Transverse colon (tissue), 4 donors: Measurements from ENCODE around the gene ZNF688. TPM values are rescaled to one million over a fixed set of nuclear protein-coding genes. Genes with fewer than 3 reads are reported as not detected.
"Not testable (repeated sequence)": the region's sequence is repeated elsewhere in the genome, so short reads cannot be mapped to it uniquely, and the experiment has no call there.

Experiments used
- DNase-seq: peaks from one replicate; pipeline ENCODE4 v3.0.0-alpha.2; 2019
- H3K27ac ChIP-seq, 4 donors: fragments of 200-600 bp; sonication (generic); 2 replicates each; pipeline ENCODE4 v1.5.1; 2016 to 2018; ENCODE audit warnings: inconsistent platforms in 4 of 4
- H3K27me3 ChIP-seq: fragments of 200-600 bp; sonication (generic); 2 replicates; pipeline ENCODE4 v1.5.1; 2017; ENCODE audit warnings: inconsistent platforms
- H3K36me3 ChIP-seq, 4 donors: fragments of 200-600 bp; sonication (generic); 2 replicates each; pipeline ENCODE4 v1.5.1; 2017 to 2019; ENCODE audit warnings: inconsistent platforms in 4 of 4
- H3K4me1 ChIP-seq, 4 donors: fragments of 200-600 bp; sonication (generic); 2 replicates each; pipeline ENCODE4 v1.5.1; 2017 to 2020; ENCODE audit warnings: inconsistent platforms in 4 of 4
- H3K4me3 ChIP-seq, 4 donors: fragments of 200-600 bp; sonication (generic); 1 replicate in 1 of 4; 2 replicates in 3 of 4; pipeline versions ENCODE4 v1.5.1 to v1.6.1; 2017 to 2019; ENCODE audit warnings: inconsistent platforms in 4 of 4
- H3K9me3 ChIP-seq, 2 donors: fragments of 200-600 bp; sonication (generic); 2 replicates each; pipeline ENCODE4 v1.5.1; 2017 to 2019; ENCODE audit warnings: inconsistent platforms in 2 of 2
- CTCF ChIP-seq, 5 experiments: fragments of 200-600 bp in 3 of 5; fragments of 450-650 bp in 2 of 5; sonication (generic) in 3 of 5; IDR thresholded peaks; 1 replicate in 2 of 5; 2 replicates in 3 of 5; pipeline ENCODE4 v1.5.1; 2016 to 2017; ENCODE audit warnings: antibody characterized with exemption in 5 of 5, inconsistent platforms in 3 of 5, mild to moderate bottlenecking in 2 of 5, moderate library complexity in 1 of 5
- EP300 ChIP-seq: sonication (generic); formaldehyde crosslinking; IDR thresholded peaks from one replicate; pipeline ENCODE4 v1.6.1; 2017; ENCODE audit warnings: antibody characterized with exemption, low read depth
- POLR2A ChIP-seq: fragments of 450-650 bp; IDR thresholded peaks from one replicate; pipeline ENCODE4 v1.6.1; 2016; ENCODE audit warnings: antibody characterized with exemption, mild to moderate bottlenecking, moderate library complexity
- POLR2AphosphoS5 ChIP-seq, 3 donors: sonication (generic); formaldehyde crosslinking; IDR thresholded peaks; one replicate each; pipeline ENCODE4 v1.6.1; 2016; ENCODE audit warnings: antibody characterized with exemption in 3 of 3
- WGBS, 2 donors: methylation state at CpG; one replicate each; pipeline ENCODE4 v1.1.5; 2018; ENCODE audit warnings: low coverage in 1 of 2; 5-methylcytosine and 5-hydroxymethylcytosine counted together
- in situ Hi-C, 4 donors: fragments of 200-750 bp; cut with MboI; loops; one replicate each; pipeline versions ENCODE4 v1.15.0 to v1.15.1; 2017; ENCODE audit warnings: low sequenced_read_pairs in 3 of 4, low pct_ligation_motif_present in 1 of 4, low pct_unique_long_range_greater_than_20kb in 1 of 4
- intact Hi-C: fragments of 100-400 bp; cut with DNase I; formaldehyde crosslinking; loops from one replicate; pipeline ENCODE4 v1.15.1; 2023; ENCODE audit warnings: low total_unique reads
- total RNA-seq, 4 donors: library from RNA; depleted of rRNA; stranded (reverse); fragments of >200 nt; gene quantifications; one replicate each; pipeline ENCODE4 v1.1.0, GENCODE V29; 2016

Gene ZNF688
- total RNA-seq, 4 donors from 2014 or later: 22.9 to 64.3 (median 43.5) TPM

GRCh38 chr16:30523768-30524574 is 47.5 kb downstream of the ZNF688 start:
- H3K9me3 ChIP-seq: no peaks in the 10 kb centered on the region
- TF ChIP-seq POLR2AphosphoS5 (IDR thresholded peaks at IDR 0.05) (no peak), CTCF (IDR thresholded peaks at IDR 0.05) (no peak), POLR2A (no peak), EP300 (no peak)
- no peak overlapping the region for H3K4me3 ChIP-seq
- no peak overlapping the region for H3K27ac ChIP-seq
- intact Hi-C loops: loop anchor here (10.0 kb wide), 1 partner anchor 79 kb away; the partner anchor contains the start of gene SEPHS2
- no peaks in the 10 kb centered on the region for H3K36me3 ChIP-seq
- 80% methylated on average over 10 to 26 of the region's 26 CpGs for WGBS, 2 donors
- H3K4me1 ChIP-seq: peaks cover 14 to 39% (median 20%) of the 10 kb centered on the region in 4 donors
- in situ Hi-C loops: loop anchor here in 2 of 4 donors (10.0 kb wide), 2 partner anchors 79 to 89 kb away; partner anchors contain the start of genes DCTPP1 (in 1 of the 2) and SEPHS2 (in 1 of the 2)
- no peaks in the 10 kb centered on the region for H3K27me3 ChIP-seq
- DNase-seq: no peak

- WGBS, 2 donors: 53 to 79% methylated on average over 4 to 12 of the region's 12 CpGs
- H3K27ac ChIP-seq: peak overlapping the region; percentile 7 to 23 (median 18)
- intact Hi-C loops (loop anchor here (10.0 kb wide), 1 partner anchor 78 kb away; the partner anchor contains the start of gene SEPHS2), in situ Hi-C loops (loop anchor here in 2 of 4 donors (10.0 kb wide), 2 partner anchors 78 to 88 kb away; partner anchors contain the start of genes DCTPP1 (in 1 of the 2) and SEPHS2 (in 1 of the 2))
- H3K4me1 ChIP-seq: peaks cover 8 to 33% (median 13%) of the 10 kb centered on the region in 4 donors
- H3K27me3 ChIP-seq, H3K4me3 ChIP-seq, H3K36me3 ChIP-seq, DNase-seq, H3K9me3 ChIP-seq: not testable (repeated sequence)
These were observed 48.6 kb downstream of the ZNF688 start for GRCh38 chr16:30522702-30523463.

- in situ Hi-C loops: loop anchor here in 2 of 4 donors (10.0 kb wide), 2 partner anchors 77 to 87 kb away; partner anchors contain the start of genes DCTPP1 (in 1 of the 2) and SEPHS2 (in 1 of the 2)
- H3K4me1 ChIP-seq: peaks cover 4 to 28% (median 8%) of the 10 kb centered on the region in 4 donors
- intact Hi-C loops: loop anchor here (10.0 kb wide), 1 partner anchor 77 kb away; the partner anchor contains the start of gene SEPHS2
- DNase-seq: peak; percentile 40
- TF ChIP-seq POLR2AphosphoS5 (IDR thresholded peaks at IDR 0.05): peak in 1 of 3 donors; percentile 17
- TF ChIP-seq POLR2A: no peak
- TF ChIP-seq EP300: no peak
- peak in 1 of 5 experiments; percentile 28 for TF ChIP-seq CTCF (IDR thresholded peaks at IDR 0.05)
- no peaks in the 10 kb centered on the region for H3K27me3 ChIP-seq
- 38 to 49% methylated on average over 6 to 11 of the region's 11 CpGs for WGBS, 2 donors
- no peak overlapping the region for H3K4me3 ChIP-seq
- peak overlapping the region; percentile 7 to 23 (median 18) for H3K27ac ChIP-seq
- no peaks in the 10 kb centered on the region for H3K9me3 ChIP-seq
- H3K36me3 ChIP-seq: no peaks in the 10 kb centered on the region
These were observed 49.5 kb downstream of the ZNF688 start for GRCh38 chr16:30521873-30522641.

GRCh38 chr16:30521476-30521872 is 50.0 kb downstream of the ZNF688 start:
- Histone ChIP-seq H3K9me3 (no peaks in the 10 kb centered on the region), H3K36me3 (no peaks in the 10 kb centered on the region), H3K4me1 (peaks cover 4 to 28% (median 8%) of the 10 kb centered on the region in 4 donors), H3K27me3 (no peaks in the 10 kb centered on the region), H3K4me3 (no peak overlapping the region), H3K27ac (no peak overlapping the region)
- DNase-seq: no peak
- WGBS, 2 donors: 90% methylated on average over 7 of the region's 7 CpGs; no CpG with 5 or more reads in 1 of the 2 donors
- intact Hi-C loops: loop anchor here (10.0 kb wide), 1 partner anchor 77 kb away; the partner anchor contains the start of gene SEPHS2
- no peak for TF ChIP-seq CTCF (IDR thresholded peaks at IDR 0.05)
- TF ChIP-seq EP300: no peak
- no peak for TF ChIP-seq POLR2A
- no peak for TF ChIP-seq POLR2AphosphoS5 (IDR thresholded peaks at IDR 0.05)
- in situ Hi-C loops: loop anchor here in 2 of 4 donors (10.0 kb wide), 2 partner anchors 77 to 87 kb away; partner anchors contain the start of genes DCTPP1 (in 1 of the 2) and SEPHS2 (in 1 of the 2)
